Suprapubic skin (tissue), 4 donors: ENCODE data around the gene EFHD2. TPM values are rescaled to one million over a fixed set of nuclear protein-coding genes. Genes with fewer than 3 reads are reported as not detected.

ENCODE experiments used
- DNase-seq, 2 donors: peaks; one replicate each; pipeline ENCODE4 v3.0.0-alpha.2; 2019; ENCODE audit warnings: low spot score in 2 of 2
- H3K27ac ChIP-seq: fragments of 200-600 bp; sonication (generic); one replicate; pipeline ENCODE4 v1.5.1; 2019
- H3K27me3 ChIP-seq: fragments of 200-600 bp; sonication (generic); one replicate; pipeline ENCODE4 v1.5.1; 2019
- H3K36me3 ChIP-seq: fragments of 200-600 bp; sonication (generic); one replicate; pipeline ENCODE4 v1.5.1; 2019
- H3K4me1 ChIP-seq: fragments of 200-600 bp; sonication (generic); one replicate; pipeline ENCODE4 v1.5.1; 2019
- H3K4me3 ChIP-seq: fragments of 200-600 bp; sonication (generic); one replicate; pipeline ENCODE4 v1.5.1; 2019; ENCODE audit warnings: mild to moderate bottlenecking
- H3K9me3 ChIP-seq: fragments of 200-600 bp; sonication (generic); one replicate; pipeline ENCODE4 v1.5.1; 2019
- CTCF ChIP-seq, 2 donors: fragments of 200-600 bp in 1 of 2; fragments of 450-650 bp in 1 of 2; sonication (generic) in 1 of 2; IDR thresholded peaks; one replicate each; pipeline ENCODE4 v1.5.1; 2016 to 2019; ENCODE audit warnings: antibody characterized with exemption in 2 of 2, mild to moderate bottlenecking in 1 of 2, moderate library complexity in 1 of 2
- EP300 ChIP-seq: sonication (generic); formaldehyde crosslinking; IDR thresholded peaks from one replicate; pipeline ENCODE4 v1.6.1; 2017; ENCODE audit warnings: antibody characterized with exemption
- POLR2A ChIP-seq, 2 donors: fragments of 450-650 bp; IDR thresholded peaks; one replicate each; pipeline ENCODE4 v1.6.1; 2017; ENCODE audit warnings: antibody characterized with exemption in 2 of 2, mild to moderate bottlenecking in 2 of 2, moderate library complexity in 2 of 2
- POLR2AphosphoS5 ChIP-seq, 3 donors: sonication (generic); formaldehyde crosslinking; IDR thresholded peaks; one replicate each; pipeline ENCODE4 v1.6.1; 2017; ENCODE audit warnings: antibody characterized with exemption in 3 of 3
- whole genome bisulfite sequencing: methylation state at CpG from one replicate; pipeline ENCODE4 v1.1.5; 2018; 5-methylcytosine and 5-hydroxymethylcytosine counted together
- total RNA-seq, 4 donors: library from RNA; depleted of rRNA; stranded (reverse); fragments of >200 nt; gene quantifications; one replicate each; pipeline ENCODE4 v1.1.0, GENCODE V29; 2016

Gene EFHD2
- total RNA-seq, 4 donors from 2014 or later = 43.5 to 54.4 (median 49.9) TPM

GRCh38 chr1:15380601-15381508 lies 28.8 kb upstream of the EFHD2 start:
- Histone ChIP-seq H3K27ac (no peak overlapping the region), H3K9me3 (no peaks in the 10 kb centered on the region), H3K4me1 (no peaks in the 10 kb centered on the region), H3K4me3 (no peak overlapping the region), H3K27me3 (no peaks in the 10 kb centered on the region), H3K36me3 (no peaks in the 10 kb centered on the region)
- 92% methylated on average over 22 of the region's 22 CpGs for WGBS
- TF ChIP-seq CTCF (IDR thresholded peaks at IDR 0.05) (no peak), EP300 (no peak), POLR2A (IDR thresholded peaks at IDR 0.05) (no peak), POLR2AphosphoS5 (IDR thresholded peaks at IDR 0.05) (no peak)
- DNase-seq = no peak

- H3K27ac ChIP-seq = no peak overlapping the region
- no peaks in the 10 kb centered on the region for H3K36me3 ChIP-seq
- TF ChIP-seq EP300 (no peak), CTCF (IDR thresholded peaks at IDR 0.05) (no peak), POLR2A (IDR thresholded peaks at IDR 0.05) (no peak), POLR2AphosphoS5 (IDR thresholded peaks at IDR 0.05) (no peak)
- no peaks in the 10 kb centered on the region for H3K27me3 ChIP-seq
- H3K9me3 ChIP-seq = no peaks in the 10 kb centered on the region
- WGBS = 91% methylated on average over 12 of the region's 12 CpGs
- H3K4me3 ChIP-seq = no peak overlapping the region
- H3K4me1 ChIP-seq = no peaks in the 10 kb centered on the region
- DNase-seq = no peak
Measured at GRCh38 chr1:15381805-15382204, 27.9 kb upstream of the EFHD2 start.

- H3K4me3 ChIP-seq = no peak overlapping the region
- H3K36me3 ChIP-seq = no peaks in the 10 kb centered on the region
- no peaks in the 10 kb centered on the region for H3K4me1 ChIP-seq
- no peaks in the 10 kb centered on the region for H3K27me3 ChIP-seq
- H3K27ac ChIP-seq = no peak overlapping the region
- TF ChIP-seq EP300 (no peak), POLR2A (IDR thresholded peaks at IDR 0.05) (no peak), POLR2AphosphoS5 (IDR thresholded peaks at IDR 0.05) (no peak)
- DNase-seq = no peak
- no peaks in the 10 kb centered on the region for H3K9me3 ChIP-seq
- 91% methylated on average over 23 of the region's 26 CpGs for WGBS
Measured at GRCh38 chr1:15382601-15383518, 26.8 kb upstream of the EFHD2 start.

DNA sequence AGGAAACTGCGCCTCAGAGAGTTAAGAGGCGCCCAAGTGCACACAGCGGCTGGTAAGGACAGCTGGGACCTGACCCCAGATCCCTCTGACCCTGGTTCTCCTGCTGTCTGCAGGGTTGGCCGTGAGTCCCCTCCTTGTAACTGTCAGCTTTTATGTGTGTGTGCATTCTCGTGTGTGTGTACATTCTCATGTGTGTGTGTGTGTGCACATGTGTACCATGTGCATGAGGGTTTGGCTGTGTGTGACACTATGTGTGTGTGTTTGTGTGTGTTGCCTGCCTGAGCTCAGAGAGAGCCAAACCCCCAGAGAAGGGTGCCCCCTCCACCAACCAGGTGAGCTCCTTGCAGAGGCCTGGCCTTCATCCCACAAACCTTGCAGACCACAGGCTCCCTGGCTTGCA lies 25.9 kb upstream of the EFHD2 start:
- no peak for TF ChIP-seq EP300
- no peak for TF ChIP-seq CTCF (IDR thresholded peaks at IDR 0.05)
- no peak for TF ChIP-seq POLR2A (IDR thresholded peaks at IDR 0.05)
- TF ChIP-seq POLR2AphosphoS5 (IDR thresholded peaks at IDR 0.05) = no peak
- WGBS = 83% methylated on average over 1 of the region's 5 CpGs
- DNase-seq = no peak
- Histone ChIP-seq H3K27ac (no peak overlapping the region), H3K4me1 (no peaks in the 10 kb centered on the region), H3K36me3 (no peaks in the 10 kb centered on the region), H3K27me3 (no peaks in the 10 kb centered on the region), H3K4me3 (no peak overlapping the region), H3K9me3 (no peaks in the 10 kb centered on the region)

GRCh38 chr1:15384301-15384901 lies 25.3 kb upstream of the EFHD2 start:
- TF ChIP-seq EP300 (no peak), POLR2A (IDR thresholded peaks at IDR 0.05) (no peak), CTCF (IDR thresholded peaks at IDR 0.05) (no peak), POLR2AphosphoS5 (IDR thresholded peaks at IDR 0.05) (no peak)
- Histone ChIP-seq H3K27me3 (no peaks in the 10 kb centered on the region), H3K36me3 (no peaks in the 10 kb centered on the region), H3K27ac (no peak overlapping the region), H3K4me1 (no peaks in the 10 kb centered on the region), H3K9me3 (no peaks in the 10 kb centered on the region), H3K4me3 (no peak overlapping the region)
- 62% methylated on average over 19 of the region's 20 CpGs for WGBS
- DNase-seq = no peak
